SK-N-SH treated with all-trans-retinoic acid at 6 μM for 48 hours (cell line): Measurements from ENCODE around the gene HGFAC.

Source experiments
- CREB5 ChIP-seq: fragments of 250-450 bp; sonication (Bioruptor Pico); IDR thresholded peaks from 2 replicates; pipeline ENCODE4 v1.5.1; 2020; ENCODE audit warnings: low read depth, mild to moderate bottlenecking, moderate library complexity
- CSDC2 ChIP-seq: fragments of 250-450 bp; sonication (Bioruptor Pico); IDR thresholded peaks from 2 replicates; pipeline ENCODE4 v1.5.0; 2020; ENCODE audit warnings: mild to moderate bottlenecking, moderate library complexity
- ESRRG ChIP-seq: fragments of 250-450 bp; sonication (Bioruptor Pico); IDR thresholded peaks from 2 replicates; pipeline ENCODE4 v1.6.1; 2021; ENCODE audit warnings: mild to moderate bottlenecking
- GLIS3 ChIP-seq: fragments of 250-450 bp; sonication (Bioruptor Pico); IDR thresholded peaks from 2 replicates; pipeline ENCODE4 v1.5.0; 2020; ENCODE audit warnings: mild to moderate bottlenecking, moderate library complexity
- PPARA ChIP-seq: fragments of 250-450 bp; sonication (Bioruptor Pico); IDR thresholded peaks from 2 replicates; pipeline ENCODE4 v1.5.0; 2020; ENCODE audit warnings: mild to moderate bottlenecking, borderline replicate concordance
- RARB ChIP-seq: fragments of 250-450 bp; sonication (Bioruptor Pico); IDR thresholded peaks from 2 replicates; pipeline ENCODE4 v1.8.0; 2021; ENCODE audit warnings: mild to moderate bottlenecking, moderate library complexity
- SNAI2 ChIP-seq: fragments of 250-450 bp; sonication (Bioruptor Pico); IDR thresholded peaks from 2 replicates; pipeline ENCODE4 v1.5.0; 2020; ENCODE audit warnings: mild to moderate bottlenecking, moderate library complexity
- TCF4 ChIP-seq: fragments of 250-450 bp; sonication (Bioruptor Pico); IDR thresholded peaks from 2 replicates; pipeline ENCODE4 v1.8.0; 2021; ENCODE audit warnings: mild to moderate bottlenecking, moderate library complexity, borderline replicate concordance
- ZC3H10 ChIP-seq: fragments of 250-450 bp; sonication (Bioruptor Pico); IDR thresholded peaks from 2 replicates; pipeline ENCODE4 v1.5.1; 2021; ENCODE audit warnings: mild to moderate bottlenecking, moderate library complexity
- TF ChIP-seq, protein P1 (sequence below): fragments of 250-450 bp; sonication (Bioruptor Pico); IDR thresholded peaks from 2 replicates; pipeline ENCODE4 v1.8.0; 2020; ENCODE audit warnings: mild to moderate bottlenecking, moderate library complexity, borderline replicate concordance

DNA sequence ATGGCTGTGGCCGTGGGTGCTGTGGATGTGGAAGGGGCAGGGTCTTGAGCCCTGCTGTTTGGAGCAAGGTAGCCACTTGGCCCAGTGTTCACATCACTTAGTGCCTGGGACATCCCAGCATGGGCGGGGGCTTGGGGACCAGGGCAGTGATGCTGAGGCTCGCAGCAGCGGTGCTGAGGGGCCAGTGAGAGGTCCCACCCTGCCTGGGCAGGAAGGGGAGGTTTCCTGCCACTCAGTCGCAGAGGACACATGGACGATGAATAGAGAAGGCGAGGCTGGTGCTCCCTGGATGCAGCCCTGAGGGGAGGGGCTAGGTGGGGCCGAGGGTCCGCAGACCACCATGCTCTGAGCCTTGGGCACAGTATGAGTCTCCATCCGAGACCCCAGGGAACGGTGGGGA, 47.1 kb downstream of the HGFAC start:
- TF ChIP-seq PPARA (CRISPR knock-in tag) (no peak), ZC3H10 (no peak), GLIS3 (no peak), CREB5 (CRISPR knock-in tag) (no peak), RARB (no peak), ESRRG (CRISPR knock-in tag) (no peak), TCF4 (CRISPR knock-in tag) (no peak), SNAI2 (CRISPR knock-in tag) (no peak), CSDC2 (CRISPR knock-in tag) (no peak)
- TF ChIP-seq, protein P1, sequence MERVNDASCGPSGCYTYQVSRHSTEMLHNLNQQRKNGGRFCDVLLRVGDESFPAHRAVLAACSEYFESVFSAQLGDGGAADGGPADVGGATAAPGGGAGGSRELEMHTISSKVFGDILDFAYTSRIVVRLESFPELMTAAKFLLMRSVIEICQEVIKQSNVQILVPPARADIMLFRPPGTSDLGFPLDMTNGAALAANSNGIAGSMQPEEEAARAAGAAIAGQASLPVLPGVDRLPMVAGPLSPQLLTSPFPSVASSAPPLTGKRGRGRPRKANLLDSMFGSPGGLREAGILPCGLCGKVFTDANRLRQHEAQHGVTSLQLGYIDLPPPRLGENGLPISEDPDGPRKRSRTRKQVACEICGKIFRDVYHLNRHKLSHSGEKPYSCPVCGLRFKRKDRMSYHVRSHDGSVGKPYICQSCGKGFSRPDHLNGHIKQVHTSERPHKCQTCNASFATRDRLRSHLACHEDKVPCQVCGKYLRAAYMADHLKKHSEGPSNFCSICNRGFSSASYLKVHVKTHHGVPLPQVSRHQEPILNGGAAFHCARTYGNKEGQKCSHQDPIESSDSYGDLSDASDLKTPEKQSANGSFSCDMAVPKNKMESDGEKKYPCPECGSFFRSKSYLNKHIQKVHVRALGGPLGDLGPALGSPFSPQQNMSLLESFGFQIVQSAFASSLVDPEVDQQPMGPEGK (CRISPR knock-in tag), result no peak
